OCI-LY1 (cell line): Measurements from ENCODE around the gene CARF.

Experiments
- EZH2 ChIP-seq: fragments of 200-600 bp; sonication (generic), shearing (Covaris generic); IDR thresholded peaks from 2 replicates; pipeline ENCODE4 v1.8.0; 2017; ENCODE audit warnings: borderline replicate concordance, mixed run types, mild to moderate bottlenecking, antibody characterized with exemption, low read length, moderate library complexity, mixed read lengths
- TF ChIP-seq, protein P1 (sequence below): fragments of 200-600 bp; sonication (generic), shearing (Covaris generic); IDR thresholded peaks from 2 replicates; pipeline ENCODE4 v1.5.1; 2017; ENCODE audit warnings: mild to moderate bottlenecking, antibody characterized with exemption, low read length, moderate library complexity, mixed read lengths

DNA sequence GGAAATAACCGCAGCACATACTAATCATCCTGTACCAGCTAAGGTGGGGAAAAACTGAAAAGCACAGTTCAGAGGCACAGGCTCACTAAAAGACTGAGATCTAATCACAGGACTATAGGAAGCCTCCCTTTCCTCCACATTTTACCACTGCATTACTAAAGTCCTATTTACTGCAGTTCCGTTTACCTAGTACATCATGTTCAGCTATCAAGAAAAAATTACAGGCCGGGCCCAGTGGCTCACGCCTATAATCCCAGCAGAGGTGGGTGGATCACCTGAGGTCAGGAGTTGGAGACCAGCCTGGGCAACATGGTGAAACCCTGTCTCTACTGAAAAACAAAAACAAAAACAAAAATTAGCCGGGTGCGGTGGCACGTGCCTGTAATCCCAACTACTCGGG lies 91.6 kb downstream of the CARF start:
- TF ChIP-seq, protein P1, sequence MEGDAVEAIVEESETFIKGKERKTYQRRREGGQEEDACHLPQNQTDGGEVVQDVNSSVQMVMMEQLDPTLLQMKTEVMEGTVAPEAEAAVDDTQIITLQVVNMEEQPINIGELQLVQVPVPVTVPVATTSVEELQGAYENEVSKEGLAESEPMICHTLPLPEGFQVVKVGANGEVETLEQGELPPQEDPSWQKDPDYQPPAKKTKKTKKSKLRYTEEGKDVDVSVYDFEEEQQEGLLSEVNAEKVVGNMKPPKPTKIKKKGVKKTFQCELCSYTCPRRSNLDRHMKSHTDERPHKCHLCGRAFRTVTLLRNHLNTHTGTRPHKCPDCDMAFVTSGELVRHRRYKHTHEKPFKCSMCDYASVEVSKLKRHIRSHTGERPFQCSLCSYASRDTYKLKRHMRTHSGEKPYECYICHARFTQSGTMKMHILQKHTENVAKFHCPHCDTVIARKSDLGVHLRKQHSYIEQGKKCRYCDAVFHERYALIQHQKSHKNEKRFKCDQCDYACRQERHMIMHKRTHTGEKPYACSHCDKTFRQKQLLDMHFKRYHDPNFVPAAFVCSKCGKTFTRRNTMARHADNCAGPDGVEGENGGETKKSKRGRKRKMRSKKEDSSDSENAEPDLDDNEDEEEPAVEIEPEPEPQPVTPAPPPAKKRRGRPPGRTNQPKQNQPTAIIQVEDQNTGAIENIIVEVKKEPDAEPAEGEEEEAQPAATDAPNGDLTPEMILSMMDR, result no peak
- TF ChIP-seq EZH2, result no peak
